NOMO-1 (cell line): ENCODE data around the gene STK32C.
"Not testable (repeated sequence)": the region's sequence is repeated elsewhere in the genome, so short reads cannot be mapped to it uniquely, and the experiment has no call there.

Source experiments
- DNase-seq, 2 experiments: peaks; one replicate each; lab custom pipeline; 2025; ENCODE audit not compliant: unreplicated experiment in 2 of 2; lab: John Stamatoyannopoulos, UW

STK32C gene

DNA sequence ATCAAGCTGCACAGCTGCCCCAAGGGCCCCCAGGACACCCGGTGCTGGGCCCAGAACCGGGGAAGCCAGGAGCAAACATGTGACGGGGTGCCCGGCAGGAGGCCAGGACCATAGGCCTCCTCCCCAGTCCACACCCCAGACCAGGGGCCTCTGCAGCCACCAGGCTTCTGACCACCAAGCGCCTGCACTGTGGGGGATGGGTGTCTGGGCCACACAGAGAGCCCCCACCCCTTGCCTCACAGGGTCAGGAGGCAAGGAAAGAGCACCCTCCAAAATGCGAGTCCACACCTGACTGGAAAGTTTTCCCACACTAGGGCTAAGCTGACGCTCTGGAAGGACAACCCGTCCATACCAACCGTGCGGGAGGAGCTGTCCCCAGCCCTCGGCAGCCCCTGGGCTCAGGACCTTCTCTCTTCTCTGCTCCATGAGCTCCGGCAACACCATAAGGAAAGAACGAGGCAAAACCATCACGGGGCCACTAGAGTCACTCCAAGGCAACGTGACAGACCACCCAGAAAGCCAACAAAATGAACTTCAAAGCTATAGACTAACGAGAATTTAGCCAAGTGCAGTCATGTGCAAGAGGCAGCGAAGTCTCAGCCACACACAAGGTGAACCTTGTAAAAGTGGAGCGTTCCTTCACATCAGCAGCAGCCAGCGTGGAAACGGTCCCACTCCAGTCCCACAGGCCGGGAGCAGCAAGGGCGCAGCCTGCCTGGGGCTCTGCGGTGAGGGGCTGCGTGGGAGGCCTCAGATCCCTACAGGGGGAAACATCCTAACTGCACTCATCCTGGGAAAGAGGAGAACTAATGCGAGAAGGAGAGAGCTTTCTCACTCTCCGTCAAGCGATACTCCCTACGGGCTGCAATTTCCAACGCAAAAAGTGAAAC is 5.1 kb downstream of the STK32C start:
- no peak for DNase-seq

DNA sequence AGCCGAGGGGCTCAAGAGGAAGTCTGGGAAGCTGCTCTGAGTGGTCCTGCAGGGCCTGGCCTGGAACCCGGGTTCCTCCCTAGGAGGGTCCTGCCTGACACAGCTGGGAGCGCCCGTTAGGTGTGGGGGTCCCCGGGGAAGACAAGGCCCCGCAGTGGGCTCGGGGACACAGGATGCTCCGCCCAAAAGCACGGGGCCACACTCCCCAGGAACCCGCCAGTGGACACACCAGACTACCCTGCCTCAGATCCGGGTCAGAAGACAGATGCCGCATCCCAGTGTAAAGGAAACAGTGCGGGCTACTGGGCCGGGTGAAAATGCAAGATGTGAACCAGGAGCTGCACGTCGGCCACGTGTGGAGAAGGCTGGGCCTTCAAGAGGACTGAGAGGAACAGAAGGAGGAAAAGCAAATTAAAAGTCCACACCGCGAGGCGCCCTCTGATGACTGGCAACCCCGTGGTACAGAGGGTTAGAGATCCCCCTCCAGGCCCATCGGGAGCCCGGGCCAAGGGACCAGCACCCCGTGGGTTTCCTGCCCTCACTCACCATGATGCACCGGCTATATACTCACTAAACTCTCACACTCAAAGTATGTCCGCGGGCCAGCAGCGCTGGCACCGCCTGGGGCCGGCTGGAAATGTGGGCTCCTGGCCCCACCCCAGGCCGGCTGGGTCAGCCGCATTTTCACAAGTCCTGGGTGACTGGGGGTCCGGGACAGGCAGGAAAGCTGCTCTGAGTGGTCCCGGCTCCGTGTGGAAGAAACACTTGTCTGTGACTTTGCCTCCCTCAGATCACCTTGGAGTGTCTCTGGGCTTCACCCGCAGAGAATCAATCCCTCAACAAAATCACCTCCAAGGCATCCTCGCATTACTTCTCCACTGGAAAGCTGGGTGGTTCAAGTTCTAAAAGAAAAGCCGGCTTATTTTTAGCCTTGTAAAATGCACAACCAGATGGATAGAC is 6.1 kb downstream of the STK32C start:
- no peak for DNase-seq

DNA sequence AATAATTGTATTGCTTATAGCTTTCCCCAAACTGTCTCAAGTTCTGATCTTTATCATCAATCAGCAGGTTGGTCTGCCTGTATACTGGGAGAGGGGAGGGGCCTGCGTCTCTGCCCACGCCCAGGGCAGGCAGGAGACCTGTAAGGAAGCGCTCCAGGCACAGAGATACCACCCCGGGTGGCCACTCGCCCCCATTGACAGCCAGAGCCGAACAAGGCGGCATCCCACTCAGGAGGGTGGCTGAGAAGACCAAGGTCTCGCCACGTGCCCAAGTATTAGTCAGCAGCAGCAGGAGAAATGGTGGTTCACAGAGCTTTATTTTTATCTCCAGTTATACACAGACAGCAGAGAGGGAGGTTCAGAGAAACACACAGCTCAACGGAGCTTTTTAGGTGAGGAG is 7.2 kb downstream of the STK32C start:
- DNase-seq, result no peak

DNA sequence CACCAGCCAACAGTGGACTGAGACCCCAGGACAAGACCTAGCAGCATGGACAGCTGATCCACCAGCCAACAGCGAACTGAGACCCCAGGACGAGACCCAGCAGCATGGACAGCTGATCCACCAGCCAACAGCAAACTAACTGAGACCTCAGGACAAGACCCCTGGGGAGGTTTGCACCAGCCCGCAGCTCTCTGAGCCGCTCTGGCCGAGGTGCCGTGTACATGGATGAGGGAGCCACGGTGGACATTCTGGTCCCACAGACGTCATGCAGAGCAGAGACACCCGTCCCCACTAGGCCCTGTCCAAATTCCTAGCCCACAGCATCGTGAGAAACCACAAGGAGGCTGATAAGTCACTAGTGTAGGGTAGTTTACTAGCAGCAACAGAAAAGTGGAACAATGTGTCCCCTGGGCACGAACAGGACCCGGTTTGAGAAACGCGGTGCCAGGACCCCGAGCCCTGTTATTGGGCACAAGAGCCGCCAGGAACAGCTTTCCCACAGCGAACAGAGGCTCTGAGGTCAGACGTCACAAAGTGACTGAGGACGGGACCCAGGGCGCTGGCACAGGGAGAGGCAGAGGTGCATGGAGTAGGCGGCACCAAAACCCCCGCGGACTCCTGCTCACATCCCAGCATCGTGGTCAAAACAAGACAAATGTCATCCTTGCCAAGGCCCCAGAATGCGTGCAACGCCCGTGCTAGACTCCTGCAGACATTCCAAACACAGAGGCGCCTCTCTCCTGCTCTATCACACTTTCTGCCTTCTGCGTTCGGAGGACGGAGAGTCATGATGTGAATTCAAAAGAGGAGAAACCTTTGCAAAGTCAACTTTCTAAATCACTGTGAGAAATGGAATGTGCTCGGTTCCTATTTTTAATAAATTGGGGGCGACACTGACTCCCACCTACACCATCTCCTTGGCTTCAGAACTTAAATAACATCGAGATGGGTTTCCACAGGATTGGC is 8.1 kb downstream of the STK32C start:
- DNase-seq, result no peak

DNA sequence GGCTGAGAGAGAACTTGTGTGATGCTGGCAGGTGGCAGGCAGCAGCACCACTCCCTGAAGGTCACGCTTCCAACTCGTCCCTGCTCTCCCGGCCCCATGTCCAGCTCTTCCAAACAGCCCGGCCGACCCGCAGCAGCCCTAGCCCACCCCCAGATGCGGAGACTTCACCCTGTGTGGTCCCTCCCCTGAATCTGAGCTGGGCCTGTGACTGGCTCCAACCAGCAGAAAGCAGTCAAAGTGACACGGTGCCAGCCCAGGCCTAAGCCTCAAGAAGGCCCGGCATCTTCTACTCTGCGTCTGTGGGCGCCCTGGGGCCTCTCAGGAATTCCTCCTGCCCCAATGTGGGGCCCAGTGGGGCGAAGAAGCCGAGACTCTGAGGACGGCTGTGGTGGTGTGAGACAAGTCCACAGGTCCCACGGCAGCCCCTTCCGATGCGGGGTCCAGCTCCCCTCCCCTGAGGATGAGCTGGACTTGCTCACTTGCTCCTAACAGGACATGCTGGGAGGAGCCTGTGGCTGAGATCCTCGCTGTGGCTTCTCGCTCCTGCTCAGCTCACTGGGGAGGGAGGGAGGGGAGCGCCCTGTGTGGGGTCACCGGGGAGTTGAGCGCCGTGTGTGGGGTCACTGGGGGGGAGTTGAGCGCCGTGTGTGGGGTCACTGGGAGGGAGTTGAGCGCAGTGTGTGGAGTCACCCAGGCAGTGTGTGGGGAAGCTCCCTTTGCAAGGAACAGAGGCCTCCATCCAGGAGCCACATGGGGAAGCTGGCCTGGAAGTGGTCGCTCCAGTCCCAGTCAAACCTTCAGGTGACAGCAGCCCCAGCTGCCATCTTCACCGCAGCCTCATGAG is 9.5 kb downstream of the STK32C start:
- no peak for DNase-seq

DNA sequence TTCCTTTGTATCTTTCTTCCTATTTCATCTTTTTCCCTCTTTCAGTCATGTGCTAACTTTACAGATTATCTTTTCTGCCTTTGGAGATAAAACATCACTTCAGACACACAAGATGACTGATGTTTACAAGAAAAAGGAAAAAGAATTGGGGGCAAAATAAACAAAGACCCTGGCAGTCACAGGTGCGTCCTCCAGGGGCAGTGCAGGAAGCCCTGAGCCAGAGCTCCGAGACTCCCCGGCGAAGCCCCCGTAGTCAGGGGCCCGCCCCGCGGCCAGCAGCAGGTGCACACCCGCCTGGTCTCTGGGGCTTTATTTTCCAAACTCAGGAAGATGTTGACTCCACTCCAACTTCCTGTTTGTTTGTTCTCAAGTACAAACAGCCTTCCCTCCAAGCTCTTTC is 10.2 kb downstream of the STK32C start:
- no peak for DNase-seq

DNA sequence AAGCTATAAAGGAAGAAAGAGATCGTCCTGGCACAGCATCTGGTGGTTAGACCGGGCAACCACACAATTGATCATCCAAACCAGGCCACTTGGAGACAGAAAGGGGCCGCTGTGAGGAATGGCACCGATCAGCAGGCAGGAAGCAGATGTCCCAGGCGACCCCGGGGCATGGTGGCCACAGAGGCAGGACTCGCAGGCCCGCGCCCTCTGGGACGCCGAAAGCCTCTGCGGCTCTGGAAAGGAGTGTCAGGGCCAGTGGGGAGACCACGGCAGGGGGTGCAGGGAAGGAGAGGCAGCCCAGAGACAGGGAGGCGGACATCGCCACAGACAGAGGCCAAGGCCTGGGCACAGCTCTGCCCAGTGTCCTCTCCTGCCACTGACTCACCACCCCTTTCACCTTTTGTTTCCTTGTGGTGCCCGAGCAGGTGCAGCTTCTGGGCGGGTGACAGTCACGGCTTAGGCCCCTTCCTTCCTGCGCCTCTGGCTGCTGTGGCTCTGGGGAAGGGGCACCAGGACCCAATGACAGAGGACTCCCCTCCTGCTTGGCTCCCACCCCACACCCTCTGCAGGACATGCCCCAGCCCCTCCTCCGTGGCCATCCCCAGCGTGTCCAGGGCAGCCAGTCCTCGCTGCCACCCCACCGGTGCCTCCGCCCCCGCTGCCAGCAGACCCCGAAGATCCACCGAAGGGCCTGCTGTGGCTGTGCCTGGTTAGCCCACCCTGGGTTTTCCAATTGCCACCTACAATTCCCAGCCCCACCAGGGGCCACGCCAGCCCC is 10.9 kb downstream of the STK32C start:
- no peak for DNase-seq

DNA sequence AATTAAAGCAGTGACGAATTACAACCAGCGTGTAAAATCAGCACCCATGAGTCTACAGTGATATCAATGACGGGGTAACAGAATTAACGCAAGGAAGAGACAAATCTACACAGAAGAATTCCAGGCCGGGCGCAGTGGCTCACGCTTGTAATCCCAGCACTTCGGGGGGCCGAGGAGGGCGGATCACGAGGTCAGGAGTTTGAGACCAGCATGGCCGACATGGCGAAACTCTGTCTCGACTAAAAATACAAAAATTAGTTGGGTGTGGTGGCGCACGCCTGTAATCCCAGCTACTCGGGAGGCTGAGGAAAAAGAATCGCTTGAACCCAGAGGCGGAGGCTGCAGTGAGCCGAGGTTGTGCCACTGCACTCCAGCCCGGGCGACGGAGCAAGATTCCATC is 12.3 kb downstream of the STK32C start:
- DNase-seq, result not testable (repeated sequence)

DNA sequence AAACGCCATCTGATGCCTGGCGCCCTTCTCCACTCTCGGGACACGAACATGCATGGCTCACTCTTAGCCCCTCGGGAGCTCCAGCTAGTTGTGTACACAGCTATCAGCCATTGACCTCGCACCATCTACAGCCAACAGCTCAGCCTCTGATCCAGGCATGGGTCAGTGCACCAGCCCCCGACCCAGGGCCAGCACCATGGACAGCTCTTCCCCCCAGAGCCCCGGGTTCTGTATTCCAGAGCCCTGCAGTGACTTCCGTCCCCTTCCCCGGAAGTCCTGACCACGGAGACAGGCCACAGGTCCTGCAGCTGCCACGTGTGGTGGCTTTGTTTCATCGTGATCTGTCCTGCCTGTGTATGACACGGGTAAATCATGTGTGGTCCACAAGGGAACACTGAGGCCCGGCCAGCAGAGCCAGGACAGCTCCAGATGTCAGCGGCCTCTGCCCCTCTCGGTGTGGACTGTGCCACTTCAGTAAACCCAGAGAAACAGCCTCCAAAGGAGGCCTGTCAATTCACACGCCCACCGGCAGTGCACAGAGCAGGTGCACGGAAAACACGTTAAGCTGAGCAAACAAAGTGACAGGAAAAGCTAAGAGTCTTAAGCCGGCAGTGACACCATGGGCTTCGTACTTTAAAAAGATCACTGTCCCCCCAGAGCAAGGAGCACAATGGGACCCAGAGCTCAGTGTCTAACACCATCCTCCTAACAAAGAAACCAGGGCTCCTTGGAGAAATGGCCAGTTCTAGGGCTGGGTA is 13.0 kb downstream of the STK32C start:
- DNase-seq, result no peak

DNA sequence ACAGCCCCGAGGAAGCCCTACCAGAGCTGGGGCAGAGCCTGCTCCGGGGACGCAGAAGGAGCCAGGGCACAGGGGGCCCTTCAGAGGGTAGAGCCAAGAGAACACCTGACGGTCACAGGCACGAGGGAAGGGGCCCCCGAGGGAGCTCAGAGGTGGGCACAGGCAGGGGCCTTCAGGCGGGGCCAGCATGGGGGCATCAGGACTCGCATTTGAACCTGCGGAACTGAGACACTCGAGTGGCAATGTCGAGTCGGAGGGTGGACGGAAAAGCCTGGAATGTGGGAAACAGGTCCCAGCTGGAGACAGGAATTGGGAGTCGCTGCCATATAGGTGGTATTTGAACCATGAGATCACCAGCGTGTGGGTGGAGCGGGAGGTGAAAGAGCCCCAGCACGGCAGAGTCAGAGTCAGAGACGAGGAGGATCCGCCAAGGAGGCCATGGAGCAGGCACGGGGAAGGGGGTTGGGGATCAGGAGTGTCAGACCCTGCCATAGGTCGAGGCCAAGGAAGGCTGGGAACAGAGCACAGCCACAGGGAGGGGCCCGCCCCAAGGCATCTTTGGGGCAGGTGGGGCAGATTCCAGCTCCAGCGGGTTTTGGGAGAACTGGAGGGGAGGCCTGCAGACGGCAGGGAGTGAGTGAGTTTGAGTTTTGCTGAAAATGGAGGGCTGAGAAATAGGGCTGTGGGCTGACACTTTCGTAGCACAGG is 13.8 kb downstream of the STK32C start:
- DNase-seq, result no peak

DNA sequence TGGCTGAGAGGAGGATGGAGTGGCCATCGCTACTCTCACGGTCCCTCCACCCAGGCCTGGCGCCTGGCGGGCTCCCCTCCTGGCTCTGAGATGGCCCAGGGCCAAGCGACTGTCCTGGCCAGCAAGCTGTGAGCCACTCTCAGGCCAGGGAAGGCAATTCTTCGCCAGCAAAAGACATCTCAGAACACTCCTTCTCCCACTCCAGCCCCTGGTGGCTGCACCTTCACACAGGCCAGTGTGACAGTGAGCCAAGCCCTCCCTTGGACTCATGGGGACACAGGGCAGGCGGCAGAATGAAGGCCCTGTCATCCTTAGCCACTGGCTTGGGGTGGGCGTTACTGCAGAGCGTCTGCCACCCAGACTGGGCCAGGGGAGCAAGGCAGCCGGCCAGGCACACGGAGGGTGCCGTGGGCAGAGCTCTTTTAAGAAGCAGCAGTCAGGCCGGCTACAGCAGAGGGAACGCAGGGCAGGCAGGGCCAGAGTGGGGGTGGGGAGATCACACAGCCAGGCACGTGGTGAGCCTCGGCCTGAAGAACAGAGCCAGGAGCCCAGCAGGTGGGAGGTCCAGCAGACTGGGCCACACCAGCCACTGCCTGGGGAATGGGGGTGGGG is 14.4 kb downstream of the STK32C start:
- DNase-seq, result no peak

DNA sequence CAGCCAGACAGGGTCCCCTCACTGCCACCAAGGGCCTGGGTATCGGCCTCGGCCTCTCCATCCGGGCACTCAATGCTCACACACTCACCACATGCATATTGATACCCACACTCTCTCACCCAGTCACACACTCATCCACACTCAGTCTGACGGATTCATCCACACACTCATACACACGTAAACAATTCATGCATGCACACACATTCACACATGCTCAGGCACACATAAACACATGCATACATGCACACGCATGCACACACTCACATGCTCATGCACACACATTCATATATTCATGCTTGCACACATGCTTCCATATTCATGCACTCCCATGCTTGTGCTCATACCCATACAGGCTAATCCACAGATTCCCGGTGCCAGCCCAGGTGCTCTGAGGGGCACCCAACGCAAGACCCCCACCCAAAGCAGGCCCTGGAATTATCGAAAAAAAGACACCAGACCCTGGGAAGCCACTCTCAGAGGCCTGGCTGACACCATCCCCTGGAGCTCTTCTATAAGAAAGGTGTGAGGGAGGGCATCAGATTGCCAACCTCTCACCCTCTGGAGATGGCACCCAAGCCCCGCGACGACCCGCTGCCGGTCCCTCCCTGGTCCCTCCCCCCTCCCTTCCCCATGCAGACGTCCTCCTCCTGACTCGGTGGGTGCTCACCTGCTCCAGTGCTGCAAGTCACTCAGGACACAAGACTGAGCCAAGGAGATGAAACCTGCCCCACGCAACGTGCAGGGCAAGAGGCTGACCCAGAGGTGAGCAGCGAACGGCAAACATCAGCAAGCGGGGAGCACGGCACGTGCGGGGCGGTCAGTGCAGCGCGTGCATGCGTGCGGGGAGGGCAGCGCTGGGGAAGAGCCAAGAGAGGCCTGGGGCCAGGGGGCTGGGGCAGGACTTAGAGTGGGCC is 15.2 kb downstream of the STK32C start:
- DNase-seq, result no peak

DNA sequence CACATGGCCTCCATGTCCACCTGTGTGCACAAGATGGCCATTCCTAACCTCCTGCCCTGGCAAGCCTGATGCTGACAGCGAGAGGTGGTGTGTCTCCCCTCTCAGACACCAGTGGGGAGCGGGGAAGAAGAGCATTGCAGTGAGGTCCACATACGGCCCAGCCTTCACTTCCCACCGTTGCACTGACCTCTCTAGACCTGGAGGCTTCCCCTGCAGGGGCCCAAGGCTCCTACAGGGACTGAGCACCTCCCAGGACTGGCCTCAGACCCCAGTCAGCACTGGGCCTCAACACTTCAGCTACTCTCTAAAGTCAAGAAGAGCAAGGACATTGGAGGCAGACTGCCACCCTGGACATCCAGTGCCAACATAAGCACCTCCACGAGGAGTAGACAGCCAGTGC is 15.9 kb downstream of the STK32C start:
- DNase-seq, result no peak

DNA sequence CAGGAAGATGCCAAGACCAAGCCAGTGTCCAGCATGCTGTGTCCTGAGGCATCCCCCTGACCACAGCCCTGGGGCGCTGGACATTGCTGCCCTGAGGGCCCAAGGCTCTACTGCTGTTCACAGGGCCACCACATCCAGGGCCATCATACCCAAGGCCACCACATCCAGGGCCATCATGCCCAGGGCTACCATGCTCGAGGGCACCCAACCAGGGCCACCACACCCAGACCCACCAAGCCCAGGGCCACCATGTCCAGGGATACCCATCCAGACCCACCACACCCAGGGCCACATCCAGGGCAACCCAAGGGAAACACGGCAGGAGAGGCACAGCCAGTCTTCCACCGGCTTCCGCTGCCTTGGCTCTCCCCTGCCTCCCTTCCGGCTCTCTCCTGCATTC is 17.1 kb downstream of the STK32C start:
- DNase-seq, result no peak

DNA sequence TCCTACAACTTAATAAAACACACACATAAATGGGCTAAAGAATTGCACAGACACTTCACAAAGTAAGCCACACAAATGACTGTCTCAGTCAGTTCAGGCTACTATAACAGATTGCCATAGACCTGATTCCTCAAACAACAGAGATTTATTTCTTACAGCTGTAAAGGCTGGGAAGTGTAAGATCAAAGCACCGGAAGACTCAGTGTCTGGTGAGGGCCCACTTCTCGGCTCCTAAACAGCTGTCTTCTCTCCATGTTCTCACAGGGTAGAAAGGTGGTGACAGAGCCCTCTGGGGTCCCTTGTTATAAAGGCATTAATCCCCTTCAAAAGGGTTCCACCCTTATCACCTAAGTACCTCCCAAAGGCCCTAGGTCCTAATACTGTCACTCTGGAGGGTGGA is 18.3 kb downstream of the STK32C start:
- DNase-seq, result no peak
